HCT116 (cell line): ENCODE measurements around the gene THOC1. TPM values are rescaled to one million over a fixed set of nuclear protein-coding genes. Genes with fewer than 3 reads are reported as not detected.

Experiments
- ATAC-seq: fragments of 200-7000 bp; cut with Tn5 transposase; 2 replicates; pipeline ENCODE4 v1.9.1; 2020; ENCODE audit warnings: mild to moderate bottlenecking, moderate library complexity
- BruUV-seq: library from RNA; stranded (reverse); fragments of 400-500 nt; replicated peaks from 2 replicates; lab custom pipeline; 2021; lab: Mats Ljungman, UMichigan
- CTCF ChIA-PET: fragments of 300-600 bp; sonication (Branson Sonifier 250); formaldehyde crosslinking; loops from one replicate; lab custom pipeline; 2021; ENCODE audit warnings: antibody characterized with exemption; lab: Charles Lee
- POLR2A ChIA-PET: fragments of 300-600, 350-600 bp; sonication (Branson Sonifier 250); formaldehyde crosslinking; loops from one replicate; lab custom pipeline; 2021; ENCODE audit warnings: antibody characterized with exemption; lab: Charles Lee
- RAD21 ChIA-PET, 2 experiments: fragments of 300-600 bp; sonication (Branson Sonifier 250); formaldehyde crosslinking; loops; one replicate each; lab custom pipeline; 2023; ENCODE audit warnings: low total read pairs in 2 of 2; ENCODE audit not compliant: uncharacterized antibody in 2 of 2, unreplicated experiment in 2 of 2, low non-redundant PET in 1 of 2; lab: Charles Lee
- DNase-seq: peaks from one replicate; pipeline ENCODE4 v3.0.0-alpha.2; 2010; ENCODE audit warnings: low read depth, low spot score
- H2AFZ ChIP-seq: fragments of 200-600 bp; shearing (Covaris generic), sonication (generic); 2 replicates; pipeline ENCODE4 v1.6.1; 2017; ENCODE audit warnings: low read depth, mixed run types, mixed read lengths, antibody characterized with exemption, low read length; ENCODE audit not compliant: poor library complexity, severe bottlenecking
- H3K27ac ChIP-seq: 2 replicates; pipeline ENCODE4 v1.5.1; 2012; ENCODE audit warnings: low read depth, low read length
- H3K27me3 ChIP-seq: fragments of 200-600 bp; sonication (generic); 2 replicates; pipeline ENCODE4 v1.6.1; 2016; ENCODE audit warnings: mixed run types, low read length, mixed read lengths; ENCODE audit not compliant: insufficient read depth
- H3K36me3 ChIP-seq, 2 experiments: fragments of 200-500 bp in 1 of 2; fragments of 200-600 bp in 1 of 2; sonication (Bioruptor generic) in 1 of 2; sonication (generic) in 1 of 2; 2 replicates each; pipeline versions ENCODE4 v1.5.1 to v1.6.1; 2014 to 2016; ENCODE audit warnings: low read length in 2 of 2, inconsistent platforms in 1 of 2, mixed read lengths in 1 of 2, mixed run types in 1 of 2; ENCODE audit not compliant: insufficient read depth in 2 of 2, control insufficient read depth in 1 of 2
- H3K4me1 ChIP-seq, 2 experiments: fragments of 200-600 bp in 1 of 2; sonication (generic) in 1 of 2; 2 replicates each; pipeline versions ENCODE4 v1.5.1 to v1.6.1; 2012 to 2017; ENCODE audit warnings: low read length in 2 of 2, inconsistent platforms in 1 of 2, mild to moderate bottlenecking in 1 of 2, mixed read lengths in 1 of 2, mixed run types in 1 of 2, moderate library complexity in 1 of 2; ENCODE audit not compliant: insufficient read depth in 2 of 2, control insufficient read depth in 1 of 2
- H3K4me2 ChIP-seq: fragments of 200-600 bp; sonication (generic); 2 replicates; pipeline ENCODE4 v1.6.1; 2017; ENCODE audit warnings: mixed run types, low read length, mixed read lengths
- H3K4me3 ChIP-seq, 2 experiments: fragments of 200-600 bp in 1 of 2; sonication (generic) in 1 of 2; replicated peaks in 1 of 2; 2 replicates each; pipeline ENCODE4 v1.5.1; 2011 to 2016; ENCODE audit warnings: low read length in 2 of 2, control low read depth in 1 of 2, low read depth in 1 of 2, mild to moderate bottlenecking in 1 of 2, mixed read lengths in 1 of 2, mixed run types in 1 of 2
- H3K79me2 ChIP-seq: fragments of 200-600 bp; sonication (generic); 2 replicates; pipeline ENCODE4 v1.6.1; 2017; ENCODE audit warnings: mild to moderate bottlenecking, mixed run types, low read length, moderate library complexity, mixed read lengths; ENCODE audit not compliant: insufficient read depth
- H3K9ac ChIP-seq: fragments of 200-600 bp; sonication (generic); 2 replicates; pipeline ENCODE4 v1.6.1; 2016; ENCODE audit warnings: low read length, mixed read lengths
- H3K9me2 ChIP-seq: fragments of 200-600 bp; sonication (generic), shearing (Covaris generic); 2 replicates; pipeline ENCODE4 v1.6.1; 2017; ENCODE audit warnings: mixed run types, mild to moderate bottlenecking, moderate library complexity; ENCODE audit not compliant: insufficient read depth
- H3K9me3 ChIP-seq, 2 experiments: fragments of 200-500 bp in 1 of 2; fragments of 200-600 bp in 1 of 2; sonication (Bioruptor generic) in 1 of 2; sonication (generic) in 1 of 2; 2 replicates each; pipeline ENCODE4 v1.6.1; 2014 to 2017; ENCODE audit warnings: low read length in 2 of 2, mixed read lengths in 2 of 2, inconsistent platforms in 1 of 2, low read depth in 1 of 2, mild to moderate bottlenecking in 1 of 2, mixed run types in 1 of 2, moderate library complexity in 1 of 2; ENCODE audit not compliant: control insufficient read depth in 1 of 2, insufficient read depth in 1 of 2
- H4K20me1 ChIP-seq: fragments of 200-600 bp; sonication (generic), shearing (Covaris generic); 2 replicates; pipeline ENCODE4 v1.6.1; 2017; ENCODE audit warnings: mixed run types, mild to moderate bottlenecking, moderate library complexity; ENCODE audit not compliant: insufficient read depth
- ATF3 ChIP-seq: IDR thresholded peaks from 2 replicates; pipeline ENCODE4 v1.6.1; 2012
- CBX3 ChIP-seq: IDR thresholded peaks from 2 replicates; pipeline ENCODE4 v1.6.1; 2012; ENCODE audit warnings: low read depth
- CEBPB ChIP-seq: IDR thresholded peaks from 2 replicates; pipeline ENCODE4 v1.6.1; 2012; ENCODE audit warnings: low read depth
- ELF1 ChIP-seq: IDR thresholded peaks from 2 replicates; pipeline ENCODE4 v1.6.1; 2012; ENCODE audit warnings: low read depth, borderline replicate concordance
- EZH2 ChIP-seq: fragments of 200-600 bp; sonication (generic); IDR thresholded peaks from 2 replicates; pipeline ENCODE4 v1.6.1; 2017; ENCODE audit warnings: antibody characterized with exemption, mixed run types
- FOSL1 ChIP-seq: IDR thresholded peaks from 2 replicates; pipeline ENCODE4 v1.6.1; 2012; ENCODE audit warnings: low read depth
- JUND ChIP-seq: IDR thresholded peaks from 2 replicates; pipeline ENCODE4 v1.6.1; 2012
- POLR2A ChIP-seq: IDR thresholded peaks from 2 replicates; pipeline ENCODE4 v1.7.0; 2011; ENCODE audit warnings: borderline replicate concordance; ENCODE audit not compliant: insufficient read depth, insufficient read length; ENCODE audit errors: extremely low read depth
- POLR2AphosphoS5 ChIP-seq: IDR thresholded peaks from 2 replicates; pipeline ENCODE4 v1.6.1; 2011; ENCODE audit warnings: mild to moderate bottlenecking, low read depth, low read length, moderate library complexity
- RAD21 ChIP-seq: IDR thresholded peaks from 2 replicates; pipeline ENCODE4 v1.6.1; 2012; ENCODE audit warnings: low read depth, mild to moderate bottlenecking
- TCF7L2 ChIP-seq: IDR thresholded peaks from 2 replicates; pipeline ENCODE4 v1.7.0; 2011; ENCODE audit warnings: borderline replicate concordance, inconsistent platforms; ENCODE audit not compliant: insufficient read depth, insufficient read length; ENCODE audit errors: extremely low read depth
- YY1 ChIP-seq: IDR thresholded peaks from 2 replicates; pipeline ENCODE4 v1.6.1; 2011; ENCODE audit warnings: low read length, low read depth, moderate library complexity, mild to moderate bottlenecking; ENCODE audit not compliant: insufficient replicate concordance; ENCODE audit errors: extremely low read depth
- ZBTB33 ChIP-seq: IDR thresholded peaks from 2 replicates; pipeline ENCODE4 v1.6.1; 2011; ENCODE audit warnings: mild to moderate bottlenecking, low read length, moderate library complexity; ENCODE audit not compliant: insufficient replicate concordance; ENCODE audit errors: extremely low read depth
- ZFX ChIP-seq: fragments of 450-650 bp; IDR thresholded peaks from 2 replicates; pipeline ENCODE4 v1.6.1; 2017
- ZNF274 ChIP-seq: fragments of 200-500 bp; sonication (Bioruptor generic); IDR thresholded peaks from 2 replicates; pipeline ENCODE4 v1.6.1; 2014; ENCODE audit warnings: mild to moderate bottlenecking, low read depth, low read length, inconsistent platforms
- intact Hi-C: fragments of 100-400 bp; cut with micrococcal nuclease; formaldehyde crosslinking; loops from 2 replicates; pipeline ENCODE4 v1.10.0; 2022
- total RNA-seq: library from RNA; stranded (reverse); gene quantifications from one replicate; pipeline ENCODE4 v1.2.1, GENCODE V29; 2021; ENCODE audit not compliant: unreplicated experiment
- TF ChIP-seq, protein P1 (sequence below), 3 experiments: fragments of 200-600 bp in 1 of 3; sonication (generic) in 1 of 3; IDR thresholded peaks in 2 of 3; conservative IDR thresholded peaks in 1 of 3; 2 replicates each; pipeline ENCODE4 v1.5.1; 2012 to 2017; ENCODE audit warnings: low read depth in 2 of 3, low read length in 2 of 3, antibody characterized with exemption in 1 of 3, borderline replicate concordance in 1 of 3, control low read depth in 1 of 3, mild to moderate bottlenecking in 1 of 3, mixed read lengths in 1 of 3, mixed run types in 1 of 3, moderate library complexity in 1 of 3; ENCODE audit not compliant: insufficient read depth in 1 of 3
- TF ChIP-seq, protein P2 (sequence below): IDR thresholded peaks from 2 replicates; pipeline ENCODE4 v1.6.1; 2012; ENCODE audit warnings: low read depth
- TF ChIP-seq, protein P3 (sequence below): IDR thresholded peaks from 2 replicates; pipeline ENCODE4 v1.6.1; 2012

THOC1 gene
- total RNA-seq, 1 experiment from 2014 or later: 26.0 TPM

DNA sequence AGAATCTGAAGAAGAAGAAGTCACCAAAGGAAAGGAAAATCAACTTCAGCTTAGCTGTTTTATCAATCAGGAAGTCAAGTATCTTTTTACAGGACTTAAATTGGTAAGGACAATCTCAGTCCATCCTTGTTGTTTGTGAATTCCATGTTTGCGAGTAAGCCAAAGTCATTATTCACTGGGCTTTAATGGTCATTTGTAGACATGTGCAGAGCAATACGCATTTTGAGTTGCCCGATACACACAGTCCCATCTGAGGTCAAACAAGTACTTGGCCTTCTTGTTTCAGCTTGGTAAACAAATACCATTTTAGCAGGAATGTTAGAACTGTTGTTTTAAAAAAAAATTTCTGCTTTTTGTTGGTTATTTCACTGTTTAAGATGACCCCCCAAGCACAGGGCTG lies 68.6 kb downstream of the THOC1 start:
- RAD21 ChIA-PET: no interaction called here
- H3K79me2 ChIP-seq: peaks cover 32% of the 10 kb centered on the region
- H4K20me1 ChIP-seq: no peaks in the 10 kb centered on the region
- H2AFZ ChIP-seq: no peak overlapping the region
- H3K9ac ChIP-seq: no peak overlapping the region
- no peak overlapping the region for H3K4me3 ChIP-seq
- ATAC-seq (no peak), DNase-seq (no peak)
- POLR2A ChIA-PET: no interaction called here
- H3K9me3 ChIP-seq: no peaks in the 10 kb centered on the region
- H3K4me1 ChIP-seq: no peaks in the 10 kb centered on the region
- H3K36me3 ChIP-seq: peaks cover 0 to 7% of the 10 kb centered on the region in 2 experiments; a peak in 2 of 4 replicates
- no peaks in the 10 kb centered on the region for H3K9me2 ChIP-seq
- BruUV-seq: no TSS peak
- no peak for TF ChIP-seq ZNF274
- no peak for TF ChIP-seq JUND
- TF ChIP-seq ELF1: no peak
- TF ChIP-seq EZH2: no peak
- TF ChIP-seq POLR2A: no peak
- TF ChIP-seq YY1: no peak
- TF ChIP-seq, protein P1, sequence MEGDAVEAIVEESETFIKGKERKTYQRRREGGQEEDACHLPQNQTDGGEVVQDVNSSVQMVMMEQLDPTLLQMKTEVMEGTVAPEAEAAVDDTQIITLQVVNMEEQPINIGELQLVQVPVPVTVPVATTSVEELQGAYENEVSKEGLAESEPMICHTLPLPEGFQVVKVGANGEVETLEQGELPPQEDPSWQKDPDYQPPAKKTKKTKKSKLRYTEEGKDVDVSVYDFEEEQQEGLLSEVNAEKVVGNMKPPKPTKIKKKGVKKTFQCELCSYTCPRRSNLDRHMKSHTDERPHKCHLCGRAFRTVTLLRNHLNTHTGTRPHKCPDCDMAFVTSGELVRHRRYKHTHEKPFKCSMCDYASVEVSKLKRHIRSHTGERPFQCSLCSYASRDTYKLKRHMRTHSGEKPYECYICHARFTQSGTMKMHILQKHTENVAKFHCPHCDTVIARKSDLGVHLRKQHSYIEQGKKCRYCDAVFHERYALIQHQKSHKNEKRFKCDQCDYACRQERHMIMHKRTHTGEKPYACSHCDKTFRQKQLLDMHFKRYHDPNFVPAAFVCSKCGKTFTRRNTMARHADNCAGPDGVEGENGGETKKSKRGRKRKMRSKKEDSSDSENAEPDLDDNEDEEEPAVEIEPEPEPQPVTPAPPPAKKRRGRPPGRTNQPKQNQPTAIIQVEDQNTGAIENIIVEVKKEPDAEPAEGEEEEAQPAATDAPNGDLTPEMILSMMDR (IDR thresholded peaks at IDR 0.05 in 2 of 3, conservative IDR thresholded peaks at IDR 0.05 in 1 of 3; ENCODE audit: borderline replicate concordance in 1 of 3, insufficient read depth in 1 of 3, low read depth in 2 of 3, low read length in 2 of 3): no peak
- TF ChIP-seq, protein P2, sequence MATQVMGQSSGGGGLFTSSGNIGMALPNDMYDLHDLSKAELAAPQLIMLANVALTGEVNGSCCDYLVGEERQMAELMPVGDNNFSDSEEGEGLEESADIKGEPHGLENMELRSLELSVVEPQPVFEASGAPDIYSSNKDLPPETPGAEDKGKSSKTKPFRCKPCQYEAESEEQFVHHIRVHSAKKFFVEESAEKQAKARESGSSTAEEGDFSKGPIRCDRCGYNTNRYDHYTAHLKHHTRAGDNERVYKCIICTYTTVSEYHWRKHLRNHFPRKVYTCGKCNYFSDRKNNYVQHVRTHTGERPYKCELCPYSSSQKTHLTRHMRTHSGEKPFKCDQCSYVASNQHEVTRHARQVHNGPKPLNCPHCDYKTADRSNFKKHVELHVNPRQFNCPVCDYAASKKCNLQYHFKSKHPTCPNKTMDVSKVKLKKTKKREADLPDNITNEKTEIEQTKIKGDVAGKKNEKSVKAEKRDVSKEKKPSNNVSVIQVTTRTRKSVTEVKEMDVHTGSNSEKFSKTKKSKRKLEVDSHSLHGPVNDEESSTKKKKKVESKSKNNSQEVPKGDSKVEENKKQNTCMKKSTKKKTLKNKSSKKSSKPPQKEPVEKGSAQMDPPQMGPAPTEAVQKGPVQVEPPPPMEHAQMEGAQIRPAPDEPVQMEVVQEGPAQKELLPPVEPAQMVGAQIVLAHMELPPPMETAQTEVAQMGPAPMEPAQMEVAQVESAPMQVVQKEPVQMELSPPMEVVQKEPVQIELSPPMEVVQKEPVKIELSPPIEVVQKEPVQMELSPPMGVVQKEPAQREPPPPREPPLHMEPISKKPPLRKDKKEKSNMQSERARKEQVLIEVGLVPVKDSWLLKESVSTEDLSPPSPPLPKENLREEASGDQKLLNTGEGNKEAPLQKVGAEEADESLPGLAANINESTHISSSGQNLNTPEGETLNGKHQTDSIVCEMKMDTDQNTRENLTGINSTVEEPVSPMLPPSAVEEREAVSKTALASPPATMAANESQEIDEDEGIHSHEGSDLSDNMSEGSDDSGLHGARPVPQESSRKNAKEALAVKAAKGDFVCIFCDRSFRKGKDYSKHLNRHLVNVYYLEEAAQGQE: no peak
- TF ChIP-seq POLR2AphosphoS5: no peak
- TF ChIP-seq TCF7L2: no peak
- TF ChIP-seq CEBPB: no peak
- TF ChIP-seq RAD21: no peak
- no peak for TF ChIP-seq ZBTB33
- no peak for TF ChIP-seq FOSL1
- no peak for TF ChIP-seq CBX3
- TF ChIP-seq ATF3: no peak
- TF ChIP-seq ZFX: no peak
- TF ChIP-seq, protein P3, sequence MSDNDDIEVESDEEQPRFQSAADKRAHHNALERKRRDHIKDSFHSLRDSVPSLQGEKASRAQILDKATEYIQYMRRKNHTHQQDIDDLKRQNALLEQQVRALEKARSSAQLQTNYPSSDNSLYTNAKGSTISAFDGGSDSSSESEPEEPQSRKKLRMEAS: no peak
- TF ChIP-seq, all 23 proteins: peak for 0
- CTCF ChIA-PET: no interaction called here
- no peak overlapping the region for H3K27ac ChIP-seq
- no peak overlapping the region for H3K4me2 ChIP-seq
- no peaks in the 10 kb centered on the region for H3K27me3 ChIP-seq
- intact Hi-C loops: no loop called here
